Measurements from ENCODE around the gene ZP2. TPM values are rescaled to one million over a fixed set of nuclear protein-coding genes. Genes with fewer than 3 reads are reported as not detected.

The ZP2 gene
- total and polyA plus RNA-seq, 11 donors, result not detected

DNA sequence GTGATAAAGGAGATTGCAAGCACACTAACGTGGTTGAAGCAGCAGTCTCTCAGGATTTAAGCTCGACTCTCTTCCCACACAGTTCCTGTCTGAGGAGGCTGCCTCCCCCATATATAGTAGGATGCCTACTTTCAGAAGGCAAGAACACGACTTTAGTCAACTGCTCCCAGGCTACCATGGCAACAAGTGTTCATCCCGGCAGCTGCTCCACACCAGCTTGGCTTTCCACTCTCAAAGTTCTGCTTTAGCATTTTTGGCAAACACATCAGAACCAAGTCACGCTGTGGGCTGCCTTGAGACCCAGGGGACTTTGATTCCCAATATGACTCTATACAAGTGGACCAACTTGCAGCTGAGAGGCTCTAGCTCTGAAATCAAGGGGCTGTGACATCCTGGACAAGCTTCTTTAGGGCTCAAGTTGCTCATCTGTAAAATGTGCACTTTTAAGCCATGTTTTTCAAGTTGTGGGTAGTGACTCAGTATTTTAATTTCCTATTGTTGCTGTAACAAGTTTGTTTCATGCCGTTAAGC, 16.5 kb downstream of the ZP2 start:
- 44 to 54% (median 46%) methylated on average over 6 of the region's 6 CpGs for WGBS, 4 donors
- Histone ChIP-seq H3K27ac (no peak overlapping the region), H3K9me3 (peaks cover 0 to 3% (median 0%) of the 10 kb centered on the region in 12 donors), H3K36me3 (no peaks in the 10 kb centered on the region), H3K4me3 (no peak overlapping the region), H3K27me3 (peaks cover 0 to 3% (median 0%) of the 10 kb centered on the region in 9 donors), H3K4me1 (no peaks in the 10 kb centered on the region)
- intact Hi-C loops (cut with DNase I), result loop anchor here in 2 of 10 donors (5.0 kb wide), 2 partner anchors 87 to 107 kb away; no protein-coding TSS in a partner anchor
- no peak for TF ChIP-seq POLR2A (IDR thresholded peaks at IDR 0.05)
- TF ChIP-seq, protein P1, sequence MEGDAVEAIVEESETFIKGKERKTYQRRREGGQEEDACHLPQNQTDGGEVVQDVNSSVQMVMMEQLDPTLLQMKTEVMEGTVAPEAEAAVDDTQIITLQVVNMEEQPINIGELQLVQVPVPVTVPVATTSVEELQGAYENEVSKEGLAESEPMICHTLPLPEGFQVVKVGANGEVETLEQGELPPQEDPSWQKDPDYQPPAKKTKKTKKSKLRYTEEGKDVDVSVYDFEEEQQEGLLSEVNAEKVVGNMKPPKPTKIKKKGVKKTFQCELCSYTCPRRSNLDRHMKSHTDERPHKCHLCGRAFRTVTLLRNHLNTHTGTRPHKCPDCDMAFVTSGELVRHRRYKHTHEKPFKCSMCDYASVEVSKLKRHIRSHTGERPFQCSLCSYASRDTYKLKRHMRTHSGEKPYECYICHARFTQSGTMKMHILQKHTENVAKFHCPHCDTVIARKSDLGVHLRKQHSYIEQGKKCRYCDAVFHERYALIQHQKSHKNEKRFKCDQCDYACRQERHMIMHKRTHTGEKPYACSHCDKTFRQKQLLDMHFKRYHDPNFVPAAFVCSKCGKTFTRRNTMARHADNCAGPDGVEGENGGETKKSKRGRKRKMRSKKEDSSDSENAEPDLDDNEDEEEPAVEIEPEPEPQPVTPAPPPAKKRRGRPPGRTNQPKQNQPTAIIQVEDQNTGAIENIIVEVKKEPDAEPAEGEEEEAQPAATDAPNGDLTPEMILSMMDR (IDR thresholded peaks at IDR 0.05), result no peak
- no peak for DNase-seq
- no peak for ATAC-seq

DNA sequence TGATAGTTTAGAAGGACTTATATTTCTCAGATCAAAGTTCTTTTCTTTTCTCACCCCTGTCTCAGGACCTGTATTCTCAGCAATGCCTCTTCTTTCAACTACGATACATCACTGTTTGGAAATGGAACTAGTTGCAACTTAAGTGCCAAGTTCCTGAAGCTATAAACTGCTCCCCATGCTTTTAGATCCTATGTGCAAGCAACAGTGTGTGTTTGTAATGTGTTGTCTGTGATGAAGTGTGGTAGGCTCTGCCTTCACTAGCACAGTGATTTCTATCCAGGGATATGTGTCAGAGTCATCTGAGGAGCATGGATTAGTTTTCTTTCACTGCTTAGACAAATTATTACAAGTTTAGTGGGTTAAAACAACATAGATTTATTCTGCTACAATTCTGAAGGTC, 18.4 kb downstream of the ZP2 start:
- Histone ChIP-seq H3K27me3 (peaks cover 0 to 3% (median 0%) of the 10 kb centered on the region in 9 donors), H3K4me3 (no peak overlapping the region), H3K36me3 (no peaks in the 10 kb centered on the region), H3K4me1 (peaks cover 0 to 7% (median 2%) of the 10 kb centered on the region in 12 donors), H3K9me3 (peaks cover 0 to 3% (median 0%) of the 10 kb centered on the region in 12 donors), H3K27ac (no peak overlapping the region)
- TF ChIP-seq, protein P1 (IDR thresholded peaks at IDR 0.05), result no peak
- no peak for TF ChIP-seq POLR2A (IDR thresholded peaks at IDR 0.05)
- ATAC-seq (no peak), DNase-seq (no peak)
- intact Hi-C loops (cut with DNase I), result loop anchor here in 2 of 10 donors (5.0 kb wide), 2 partner anchors 89 to 109 kb away; no protein-coding TSS in a partner anchor
- WGBS, 4 donors, result 71 to 91% (median 90%) methylated on average over 1 of the region's 1 CpG

DNA sequence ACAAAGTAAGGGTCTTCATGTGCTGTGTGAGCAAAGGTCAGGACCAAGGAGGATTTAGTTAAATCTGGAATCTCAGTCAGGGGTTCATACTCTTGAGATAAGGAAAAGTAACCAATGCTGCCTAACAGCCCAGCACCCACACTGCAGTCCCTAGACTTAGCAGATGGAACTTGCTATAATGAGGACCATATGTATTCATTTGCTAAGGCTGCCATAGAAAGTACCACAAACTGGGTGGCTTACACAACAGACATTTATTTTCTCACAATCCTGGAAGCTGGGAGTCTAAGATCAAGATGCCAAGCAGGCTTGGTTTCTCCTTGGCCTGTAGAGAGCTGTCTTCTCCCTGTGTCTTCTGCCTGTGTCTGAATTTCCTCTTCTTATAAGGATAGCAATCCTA, 20.8 kb downstream of the ZP2 start:
- no peak for DNase-seq
- no peak for TF ChIP-seq POLR2A (IDR thresholded peaks at IDR 0.05)
- TF ChIP-seq, protein P1 (IDR thresholded peaks at IDR 0.05), result no peak
- Histone ChIP-seq H3K4me1 (peaks cover 0 to 7% (median 2%) of the 10 kb centered on the region in 12 donors), H3K27me3 (peaks cover 0 to 3% (median 0%) of the 10 kb centered on the region in 9 donors), H3K9me3 (peaks cover 0 to 3% (median 0%) of the 10 kb centered on the region in 12 donors), H3K27ac (no peak overlapping the region), H3K36me3 (no peaks in the 10 kb centered on the region), H3K4me3 (no peak overlapping the region)
- intact Hi-C loops (cut with DNase I), result loop anchor here in 2 of 10 donors (5.0 kb wide), 2 partner anchors 92 to 112 kb away; no protein-coding TSS in a partner anchor
- ATAC-seq, result no peak

DNA sequence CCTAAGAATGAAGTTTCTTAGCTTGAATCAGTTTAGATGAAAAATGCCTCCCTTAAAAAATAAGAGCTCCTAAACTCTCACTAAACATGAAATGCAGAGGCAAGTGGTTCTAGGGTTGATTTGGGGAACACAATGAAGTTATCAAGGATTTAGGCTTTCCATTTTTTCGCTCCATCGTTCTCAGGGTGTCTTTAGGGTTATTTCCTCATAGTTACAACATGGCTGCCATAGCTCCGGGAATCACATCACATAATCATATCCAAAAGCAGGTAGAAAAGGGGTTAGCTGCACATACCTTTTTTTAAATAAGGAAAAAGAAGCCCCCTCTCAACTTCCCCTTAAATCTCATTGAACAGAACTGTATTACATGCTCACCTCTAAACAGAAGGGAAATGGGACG, 21.4 kb downstream of the ZP2 start:
- Histone ChIP-seq H3K27me3 (peaks cover 0 to 1% (median 0%) of the 10 kb centered on the region in 9 donors), H3K27ac (no peak overlapping the region), H3K4me3 (no peak overlapping the region), H3K4me1 (peaks cover 0 to 7% (median 2%) of the 10 kb centered on the region in 12 donors), H3K9me3 (peaks cover 0 to 3% (median 0%) of the 10 kb centered on the region in 12 donors), H3K36me3 (no peaks in the 10 kb centered on the region)
- intact Hi-C loops (cut with DNase I), result loop anchor here in 2 of 10 donors (5.0 kb wide), 2 partner anchors 92 to 112 kb away; no protein-coding TSS in a partner anchor
- ATAC-seq, result no peak
- TF ChIP-seq POLR2A (IDR thresholded peaks at IDR 0.05), result no peak
- TF ChIP-seq, protein P1 (IDR thresholded peaks at IDR 0.05), result no peak
- WGBS, 4 donors, result 86 to 96% (median 93%) methylated on average over 4 of the region's 4 CpGs
- no peak for DNase-seq
